Raji (cell line): ENCODE results near the gene FAM131B.

ENCODE experiments used
- POLR2A ChIP-seq: IDR thresholded peaks from 2 replicates; pipeline ENCODE4 v1.6.1; 2011; ENCODE audit warnings: low read depth, low read length, control low read depth; ENCODE audit not compliant: insufficient read depth

The FAM131B gene

GRCh38 chr7:143325240-143325639 lies 37.3 kb downstream of the FAM131B start:
- TF ChIP-seq POLR2A = 0 out of 2 replicates have a peak, but pooled peaks have one; percentile 18

DNA sequence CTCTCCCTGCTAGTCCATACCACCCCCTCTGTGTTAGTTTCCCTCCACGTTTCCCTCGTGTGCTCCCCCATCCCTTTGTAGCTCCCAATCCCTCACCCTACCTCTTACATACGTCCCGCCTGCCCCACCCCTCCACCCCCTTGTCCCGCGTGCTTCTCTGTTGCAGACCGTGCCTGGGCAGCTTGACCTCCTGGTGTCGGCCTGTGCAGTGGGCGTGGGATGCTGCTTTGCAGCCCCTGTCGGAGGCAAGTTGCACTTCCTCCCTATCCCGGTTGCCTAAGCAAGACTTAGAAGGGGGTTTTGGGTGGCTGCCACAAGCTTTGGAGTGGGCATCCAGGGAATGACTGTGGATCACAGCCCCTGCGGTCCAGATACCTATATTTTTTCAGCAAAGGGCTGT lies 38.9 kb downstream of the FAM131B start:
- TF ChIP-seq POLR2A = no peak

DNA sequence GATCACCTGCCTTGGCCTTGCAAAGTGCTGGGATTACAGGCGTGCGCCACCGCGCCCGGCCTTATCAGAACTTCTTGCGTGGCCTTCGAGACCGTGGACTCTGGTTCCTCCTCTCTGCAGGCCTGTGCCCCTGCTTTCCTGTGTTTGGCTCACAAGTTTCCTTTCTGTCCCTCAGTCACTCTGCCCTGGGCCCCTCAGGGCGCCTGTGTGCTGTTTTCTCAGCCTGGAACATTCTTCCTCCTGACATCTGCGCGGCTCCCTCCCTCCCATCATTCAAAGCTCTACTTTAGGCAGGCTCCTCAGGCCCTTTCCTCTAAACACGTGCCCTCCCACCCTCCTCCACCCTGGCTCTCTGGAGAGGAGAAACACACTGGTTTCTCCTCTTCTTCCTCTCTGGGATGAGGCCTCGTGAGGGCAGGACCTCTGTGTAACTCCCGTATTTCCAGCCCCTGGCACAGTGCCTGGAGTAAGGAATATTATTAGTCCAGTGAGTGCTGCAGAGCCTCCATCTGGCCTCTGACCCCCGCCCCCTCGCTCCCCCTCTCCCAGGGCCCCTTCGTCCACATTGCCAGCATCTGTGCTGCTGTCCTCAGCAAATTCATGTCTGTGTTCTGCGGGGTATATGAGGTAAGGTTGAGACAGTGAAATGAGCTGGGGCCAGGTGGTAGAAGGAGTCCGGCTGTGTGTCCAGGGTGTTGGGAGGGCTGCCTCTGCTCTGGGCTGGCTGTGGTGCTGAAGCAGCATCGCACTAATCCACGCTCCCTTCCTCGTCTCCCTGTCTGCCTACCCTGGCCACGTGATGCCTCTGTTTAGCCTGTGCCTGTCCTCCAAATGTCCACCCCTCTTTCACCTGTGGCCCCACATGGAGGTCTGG lies 39.5 kb downstream of the FAM131B start:
- no peak for TF ChIP-seq POLR2A

DNA sequence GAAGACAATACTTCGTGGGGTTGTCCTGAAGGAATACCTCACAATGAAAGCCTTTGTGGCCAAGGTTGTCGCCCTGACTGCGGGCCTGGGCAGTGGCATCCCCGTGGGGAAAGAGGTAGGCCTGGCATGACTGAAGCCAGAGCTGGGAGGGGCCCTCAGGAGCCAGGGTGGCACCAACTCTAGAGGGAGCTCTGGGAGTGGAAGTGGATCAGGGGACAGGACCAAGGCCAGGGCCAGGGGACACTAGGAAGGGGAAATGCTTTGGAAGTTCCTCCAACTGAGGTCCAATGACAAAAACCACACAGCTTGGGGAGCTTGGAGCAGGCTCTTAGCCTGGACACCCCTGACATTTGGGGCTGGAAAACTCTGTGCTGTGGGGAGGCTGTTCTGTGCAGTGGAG lies 40.8 kb downstream of the FAM131B start:
- no peak for TF ChIP-seq POLR2A

DNA sequence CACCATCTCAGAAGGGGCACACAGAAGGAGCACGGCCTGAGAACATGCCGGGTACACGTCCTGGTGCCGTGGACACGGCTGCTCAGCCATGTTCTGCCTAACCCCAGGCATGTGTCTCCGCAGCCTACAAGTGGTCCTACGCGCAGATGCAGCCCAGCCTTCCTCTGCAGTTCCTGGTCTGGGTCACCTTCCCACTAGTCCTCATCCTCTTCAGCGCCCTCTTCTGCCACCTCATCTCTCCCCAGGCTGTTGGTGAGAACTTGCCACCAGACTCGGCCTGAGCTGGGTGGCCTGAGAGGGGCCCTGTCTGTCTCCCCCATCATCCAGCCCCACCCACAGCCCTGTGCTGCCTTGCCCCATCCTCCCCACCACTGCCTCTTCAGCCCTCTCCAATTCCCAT lies 41.3 kb downstream of the FAM131B start:
- TF ChIP-seq POLR2A = no peak

GRCh38 chr7:143320620-143321019 lies 41.9 kb downstream of the FAM131B start:
- TF ChIP-seq POLR2A = no peak

DNA sequence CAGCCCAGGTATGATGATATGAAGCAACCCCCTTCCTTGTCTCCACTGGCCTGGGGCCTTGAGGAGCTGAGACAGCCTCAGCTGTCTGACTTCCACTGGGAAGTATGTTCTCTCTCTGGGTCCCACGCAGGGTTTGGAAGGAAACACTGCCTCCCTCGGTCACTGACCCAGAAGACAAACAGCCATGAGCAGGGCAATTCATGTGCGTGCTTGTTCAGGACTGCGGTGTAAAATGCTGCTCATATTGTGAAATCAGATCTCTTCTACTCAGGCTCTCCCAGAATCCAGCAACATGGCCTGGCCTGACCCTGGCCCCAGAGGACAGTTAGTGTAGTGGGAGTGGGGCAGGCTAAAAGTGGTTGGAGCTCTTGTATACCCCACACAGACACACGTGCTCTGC lies 43.9 kb downstream of the FAM131B start:
- no peak for TF ChIP-seq POLR2A

DNA sequence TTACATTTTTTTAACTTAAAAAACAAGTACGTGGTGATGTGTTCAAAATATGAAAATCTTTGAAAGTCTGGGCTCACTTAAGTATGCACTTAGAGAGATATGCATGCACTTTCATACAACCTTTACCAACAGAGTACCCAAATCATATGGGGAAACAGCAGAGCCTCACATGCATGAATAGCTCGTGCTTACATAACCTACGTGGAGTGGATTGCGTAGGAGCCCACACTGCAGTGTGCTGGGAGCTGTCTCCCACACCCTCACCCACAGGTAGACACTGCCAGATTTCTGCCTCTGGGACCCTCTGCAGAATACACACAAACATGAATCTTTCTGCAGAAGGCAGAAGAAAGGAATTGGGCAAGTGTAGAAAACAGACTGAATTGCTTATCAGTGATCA lies 46.0 kb downstream of the FAM131B start:
- TF ChIP-seq POLR2A = no peak

DNA sequence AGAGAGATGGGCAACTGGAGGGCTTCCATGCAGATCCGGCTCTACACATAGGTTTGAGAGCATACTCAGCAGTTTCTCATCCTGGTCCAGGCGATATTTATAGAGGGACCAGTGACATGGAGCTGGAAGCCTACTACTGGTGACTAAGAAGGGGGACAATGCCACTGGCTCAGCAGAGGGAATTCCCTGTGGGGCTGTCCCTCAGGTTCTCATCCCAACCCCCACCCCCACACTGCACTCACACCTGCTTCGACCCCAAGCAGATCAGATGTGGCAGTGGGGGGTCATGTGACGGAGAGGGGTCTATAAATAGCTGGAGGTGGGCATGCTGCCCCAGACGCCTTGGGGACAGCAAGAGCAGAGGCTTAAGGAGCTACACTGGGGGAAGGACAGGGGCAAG lies 46.7 kb downstream of the FAM131B start, which contains the start of gene CLCN1:
TSS of gene CLCN1 (plus strand) at position 336 of the 400 bp plus-strand sequence. CDS start 102 bp downstream, outside the sequence.
- TF ChIP-seq POLR2A = no peak

GRCh38 chr7:143314127-143314526 lies 48.4 kb downstream of the FAM131B start:
- TF ChIP-seq POLR2A = no peak

GRCh38 chr7:143308632-143309031 lies 53.9 kb downstream of the FAM131B start:
- no peak for TF ChIP-seq POLR2A

GRCh38 chr7:143305423-143306070 lies 57.0 kb downstream of the FAM131B start:
- no peak for TF ChIP-seq POLR2A

- no peak for TF ChIP-seq POLR2A
Observed at GRCh38 chr7:143304938-143305337, 57.6 kb downstream of the FAM131B start.

- no peak for TF ChIP-seq POLR2A
Observed at GRCh38 chr7:143303733-143304132, 58.8 kb downstream of the FAM131B start.
